Retinal pigment epithelial cell (primary cell): ENCODE measurements around the gene MOSMO.

Experiments
- DNase-seq: peaks from one replicate; pipeline ENCODE4 v3.0.0-alpha.2; 2010; ENCODE audit warnings: low read depth
- H3K4me3 ChIP-seq: 2 replicates; pipeline ENCODE4 v1.5.1; 2011; ENCODE audit warnings: mild to moderate bottlenecking, low read length, control low read depth, moderate library complexity
- TF ChIP-seq, protein P1 (sequence below): conservative IDR thresholded peaks from 2 replicates; pipeline ENCODE4 v1.5.1; 2011; ENCODE audit warnings: low read depth, low read length, control low read depth, inconsistent platforms

Gene MOSMO

DNA sequence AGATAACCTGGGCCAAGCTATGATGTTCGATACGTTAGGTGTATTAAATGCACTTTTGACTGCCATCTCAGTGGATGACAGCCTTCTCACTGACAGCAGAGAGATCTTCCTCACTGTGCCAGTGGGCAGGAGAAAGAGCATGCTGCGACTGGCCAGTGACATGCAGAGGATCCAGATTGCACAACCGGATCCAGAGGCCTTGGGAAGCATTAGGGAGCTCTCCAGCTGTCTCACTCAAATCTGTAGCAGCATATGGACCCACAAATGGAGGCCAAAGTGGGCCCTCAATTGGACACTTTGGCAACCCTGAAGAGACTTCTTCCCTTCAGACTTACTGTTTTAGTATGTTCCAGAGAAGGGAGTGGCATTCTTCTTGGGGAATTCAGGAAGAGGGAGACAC is 27.9 kb upstream of the MOSMO start:
- no peak for DNase-seq
- TF ChIP-seq, protein P1, sequence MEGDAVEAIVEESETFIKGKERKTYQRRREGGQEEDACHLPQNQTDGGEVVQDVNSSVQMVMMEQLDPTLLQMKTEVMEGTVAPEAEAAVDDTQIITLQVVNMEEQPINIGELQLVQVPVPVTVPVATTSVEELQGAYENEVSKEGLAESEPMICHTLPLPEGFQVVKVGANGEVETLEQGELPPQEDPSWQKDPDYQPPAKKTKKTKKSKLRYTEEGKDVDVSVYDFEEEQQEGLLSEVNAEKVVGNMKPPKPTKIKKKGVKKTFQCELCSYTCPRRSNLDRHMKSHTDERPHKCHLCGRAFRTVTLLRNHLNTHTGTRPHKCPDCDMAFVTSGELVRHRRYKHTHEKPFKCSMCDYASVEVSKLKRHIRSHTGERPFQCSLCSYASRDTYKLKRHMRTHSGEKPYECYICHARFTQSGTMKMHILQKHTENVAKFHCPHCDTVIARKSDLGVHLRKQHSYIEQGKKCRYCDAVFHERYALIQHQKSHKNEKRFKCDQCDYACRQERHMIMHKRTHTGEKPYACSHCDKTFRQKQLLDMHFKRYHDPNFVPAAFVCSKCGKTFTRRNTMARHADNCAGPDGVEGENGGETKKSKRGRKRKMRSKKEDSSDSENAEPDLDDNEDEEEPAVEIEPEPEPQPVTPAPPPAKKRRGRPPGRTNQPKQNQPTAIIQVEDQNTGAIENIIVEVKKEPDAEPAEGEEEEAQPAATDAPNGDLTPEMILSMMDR = no peak

DNA sequence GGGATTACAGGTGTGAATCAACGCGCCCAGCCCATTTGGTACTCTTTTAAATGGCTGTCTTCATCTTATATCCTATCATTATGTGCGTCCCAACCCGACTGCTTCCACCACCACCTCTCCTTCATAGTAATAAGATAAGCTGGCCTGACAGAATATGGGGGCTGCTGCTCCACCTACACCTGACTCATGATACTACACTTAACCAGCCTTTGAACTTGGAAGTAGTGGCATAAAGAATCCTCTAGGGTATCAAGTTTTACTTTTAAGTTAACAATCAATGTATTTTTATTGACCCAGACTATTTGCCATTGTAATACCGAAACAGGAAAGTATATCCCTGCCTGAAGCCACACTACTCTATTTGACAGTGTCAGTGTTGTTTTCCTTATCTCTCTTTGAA is 25.8 kb upstream of the MOSMO start:
- no peak for DNase-seq
- TF ChIP-seq, protein P1 = no peak
- no peak overlapping the region for H3K4me3 ChIP-seq

More for the DNA sequence above, 27.9 kb upstream of the MOSMO start:
- no peak overlapping the region for H3K4me3 ChIP-seq

DNA sequence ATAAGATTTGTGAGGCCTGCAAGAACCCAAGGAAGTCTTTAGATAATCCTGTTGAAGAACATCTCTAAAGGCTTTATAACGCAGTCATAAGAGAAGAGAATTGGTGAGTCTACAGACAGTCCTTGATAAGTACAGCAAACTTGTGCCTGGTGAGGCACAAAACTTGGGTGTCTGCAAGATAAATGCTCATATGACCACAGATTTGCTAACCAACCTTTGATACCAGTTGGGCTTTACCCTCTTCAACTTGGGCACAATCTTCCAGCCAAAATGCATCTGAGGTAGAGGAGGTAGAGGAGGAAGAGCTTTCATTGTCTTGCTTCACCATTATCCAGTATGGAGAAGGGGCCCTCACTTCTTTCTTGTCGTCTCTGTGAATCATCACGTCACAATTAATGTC is 23.8 kb upstream of the MOSMO start:
- TF ChIP-seq, protein P1 = no peak
- DNase-seq = no peak
- no peak overlapping the region for H3K4me3 ChIP-seq

DNA sequence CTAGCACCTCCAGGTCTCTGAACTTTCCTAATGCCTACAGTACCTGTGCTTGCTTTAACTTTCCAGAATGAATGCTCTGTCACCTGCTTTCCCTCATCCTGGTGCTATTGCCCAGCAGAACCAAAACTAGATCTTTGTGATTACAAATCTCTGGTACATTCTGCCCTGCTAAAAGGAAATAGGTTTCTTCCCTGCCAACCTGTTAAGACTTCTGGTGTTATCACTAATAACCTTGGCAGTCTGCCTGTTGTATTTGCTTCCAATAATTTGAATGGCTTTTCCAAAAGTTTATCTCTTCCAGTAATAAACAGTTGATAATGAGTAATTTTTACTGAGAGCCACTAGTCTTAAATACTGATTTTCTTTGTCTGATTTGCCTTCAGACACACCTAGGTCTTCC is 22.4 kb upstream of the MOSMO start:
- DNase-seq = no peak
- H3K4me3 ChIP-seq = no peak overlapping the region
- TF ChIP-seq, protein P1 = no peak

DNA sequence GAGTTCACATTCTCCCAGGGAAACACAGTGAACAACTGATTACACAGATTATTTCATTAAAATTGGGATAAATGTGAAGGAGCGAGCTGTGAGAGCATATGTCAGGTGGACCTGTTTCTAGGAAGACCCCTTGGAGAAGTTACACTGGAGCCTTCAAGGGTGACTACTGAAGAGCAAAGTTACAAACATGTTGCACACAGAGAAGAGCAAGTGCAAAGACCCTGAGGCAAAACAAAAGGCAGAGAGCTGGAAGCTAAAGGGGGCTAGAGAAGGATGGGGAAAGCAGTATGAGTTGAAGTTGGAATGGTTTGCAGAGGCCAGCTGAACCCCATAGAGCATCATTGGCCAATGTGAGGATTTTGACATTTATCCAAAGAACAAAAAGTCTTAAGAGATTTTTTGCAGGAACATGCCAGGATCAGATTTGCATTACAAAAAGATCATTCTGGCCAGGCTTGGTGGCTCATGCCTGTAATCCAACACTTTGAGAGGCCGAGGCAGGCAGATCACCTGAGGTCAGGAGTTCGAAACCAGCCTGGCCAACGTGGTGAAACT is 21.1 kb upstream of the MOSMO start:
- TF ChIP-seq, protein P1 = no peak
- DNase-seq = no peak
- H3K4me3 ChIP-seq = no peak overlapping the region

DNA sequence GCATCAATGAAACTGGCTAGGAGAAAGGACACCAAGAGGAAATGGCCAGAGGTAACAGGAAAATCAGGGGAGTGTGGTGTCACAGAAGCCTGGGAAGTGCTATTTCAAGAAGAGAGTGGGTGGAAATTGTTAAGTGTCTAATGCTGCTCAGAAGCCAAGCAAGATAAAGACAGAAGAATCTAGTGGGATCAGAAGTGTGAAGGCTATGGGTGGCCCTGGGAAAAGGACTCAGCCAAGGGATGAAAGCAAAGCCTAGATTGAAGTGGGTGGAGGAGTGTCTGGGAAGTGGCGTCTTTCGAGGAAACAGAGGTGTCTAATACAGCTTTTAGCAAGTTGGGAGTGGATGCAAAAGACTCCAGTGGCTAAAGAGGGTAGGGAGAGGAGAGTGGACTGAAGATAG is 20.4 kb upstream of the MOSMO start:
- no peak for DNase-seq
- H3K4me3 ChIP-seq = no peak overlapping the region
- TF ChIP-seq, protein P1 = no peak

DNA sequence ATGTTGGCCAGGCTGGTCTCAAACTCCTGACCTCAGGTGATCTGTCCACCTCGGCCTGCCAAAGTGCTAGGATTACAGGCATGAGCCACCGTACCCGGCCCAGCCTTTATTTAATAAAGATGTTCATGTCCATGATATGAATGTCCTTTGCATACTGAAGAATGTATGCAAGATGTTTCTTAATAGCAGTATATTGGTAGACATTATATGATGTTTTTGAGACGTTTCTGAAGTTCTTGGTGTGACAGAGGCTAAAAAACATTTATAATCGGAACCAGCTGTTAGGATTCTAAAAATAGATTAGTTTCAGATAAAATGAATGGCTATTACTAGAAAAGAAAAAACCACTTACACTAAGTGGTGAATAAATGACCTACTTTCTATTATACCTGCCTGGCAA is 18.8 kb upstream of the MOSMO start:
- H3K4me3 ChIP-seq = no peak overlapping the region
- TF ChIP-seq, protein P1 = no peak
- DNase-seq = no peak
